A549 (cell line): Measurements from ENCODE around the gene SREBF1.

Source experiments
- CHD2 ChIP-seq: fragments of 150-350 bp; IDR thresholded peaks from 2 replicates; pipeline ENCODE4 v1.6.1; 2014; ENCODE audit warnings: low read length; ENCODE audit not compliant: partially characterized antibody
- KDM1A ChIP-seq: fragments of 200-600 bp; sonication (generic); IDR thresholded peaks from 2 replicates; pipeline ENCODE4 v1.6.1; 2016; ENCODE audit warnings: low read depth, mild to moderate bottlenecking
- PHF8 ChIP-seq: fragments of 200-600 bp; sonication (generic); IDR thresholded peaks from 2 replicates; pipeline ENCODE4 v1.6.1; 2016; ENCODE audit warnings: low read depth, mild to moderate bottlenecking, antibody characterized with exemption, moderate library complexity, borderline replicate concordance
- POLR2A ChIP-seq: IDR thresholded peaks from 2 replicates; pipeline ENCODE4 v1.6.1; 2012; ENCODE audit warnings: mild to moderate bottlenecking, low read length
- POLR2AphosphoS2 ChIP-seq: conservative IDR thresholded peaks from 2 replicates; pipeline ENCODE4 v1.6.1; 2012; ENCODE audit warnings: low read length, improper control_type of control experiment, inconsistent platforms
- TF ChIP-seq, protein P1 (sequence below): fragments of >200 bp; sonication (Bioruptor Twin); formaldehyde crosslinking; IDR thresholded peaks from 3 replicates; pipeline ENCODE4 v1.5.1; 2016
- TF ChIP-seq, protein P2 (sequence below): fragments of 150-350 bp; IDR thresholded peaks from 2 replicates; pipeline ENCODE4 v1.6.1; 2014; ENCODE audit warnings: low read depth, mild to moderate bottlenecking, low read length

DNA sequence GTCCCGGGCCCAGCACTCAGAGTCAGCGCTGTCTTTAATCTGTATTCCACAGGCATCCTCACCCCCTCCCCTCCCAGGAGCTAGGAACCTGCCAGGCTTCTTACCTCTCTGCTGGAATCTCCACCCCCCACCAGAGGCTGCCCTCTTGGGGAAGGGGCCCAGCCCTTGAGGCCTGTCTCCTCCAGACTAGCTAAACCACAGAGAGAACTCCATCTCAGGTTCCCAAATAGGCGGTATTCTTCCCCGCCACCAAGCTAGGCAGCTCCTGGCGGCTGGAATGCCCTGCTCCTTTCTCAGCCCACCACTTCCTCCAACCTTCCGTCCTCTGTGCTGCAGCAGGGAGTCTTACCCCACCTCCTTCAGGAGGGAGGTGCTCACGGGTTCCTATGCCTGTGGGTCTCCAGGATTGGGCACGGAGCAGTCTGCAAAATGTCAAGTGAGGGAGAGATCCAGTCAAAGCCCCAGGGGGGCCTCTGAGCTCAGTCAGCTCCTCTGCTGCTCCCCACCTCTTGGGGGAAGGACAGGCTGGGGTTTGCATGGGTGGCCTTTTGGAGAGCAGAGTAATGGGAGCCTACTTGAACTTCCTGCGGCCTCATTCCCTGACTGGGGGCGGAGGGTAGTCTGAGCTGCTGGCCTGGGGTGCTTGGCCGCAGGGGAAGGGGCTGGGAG is 55.7 kb downstream of the SREBF1 start:
- TF ChIP-seq, protein P1, sequence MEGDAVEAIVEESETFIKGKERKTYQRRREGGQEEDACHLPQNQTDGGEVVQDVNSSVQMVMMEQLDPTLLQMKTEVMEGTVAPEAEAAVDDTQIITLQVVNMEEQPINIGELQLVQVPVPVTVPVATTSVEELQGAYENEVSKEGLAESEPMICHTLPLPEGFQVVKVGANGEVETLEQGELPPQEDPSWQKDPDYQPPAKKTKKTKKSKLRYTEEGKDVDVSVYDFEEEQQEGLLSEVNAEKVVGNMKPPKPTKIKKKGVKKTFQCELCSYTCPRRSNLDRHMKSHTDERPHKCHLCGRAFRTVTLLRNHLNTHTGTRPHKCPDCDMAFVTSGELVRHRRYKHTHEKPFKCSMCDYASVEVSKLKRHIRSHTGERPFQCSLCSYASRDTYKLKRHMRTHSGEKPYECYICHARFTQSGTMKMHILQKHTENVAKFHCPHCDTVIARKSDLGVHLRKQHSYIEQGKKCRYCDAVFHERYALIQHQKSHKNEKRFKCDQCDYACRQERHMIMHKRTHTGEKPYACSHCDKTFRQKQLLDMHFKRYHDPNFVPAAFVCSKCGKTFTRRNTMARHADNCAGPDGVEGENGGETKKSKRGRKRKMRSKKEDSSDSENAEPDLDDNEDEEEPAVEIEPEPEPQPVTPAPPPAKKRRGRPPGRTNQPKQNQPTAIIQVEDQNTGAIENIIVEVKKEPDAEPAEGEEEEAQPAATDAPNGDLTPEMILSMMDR: no peak
- TF ChIP-seq POLR2A: no peak
- TF ChIP-seq, protein P2, sequence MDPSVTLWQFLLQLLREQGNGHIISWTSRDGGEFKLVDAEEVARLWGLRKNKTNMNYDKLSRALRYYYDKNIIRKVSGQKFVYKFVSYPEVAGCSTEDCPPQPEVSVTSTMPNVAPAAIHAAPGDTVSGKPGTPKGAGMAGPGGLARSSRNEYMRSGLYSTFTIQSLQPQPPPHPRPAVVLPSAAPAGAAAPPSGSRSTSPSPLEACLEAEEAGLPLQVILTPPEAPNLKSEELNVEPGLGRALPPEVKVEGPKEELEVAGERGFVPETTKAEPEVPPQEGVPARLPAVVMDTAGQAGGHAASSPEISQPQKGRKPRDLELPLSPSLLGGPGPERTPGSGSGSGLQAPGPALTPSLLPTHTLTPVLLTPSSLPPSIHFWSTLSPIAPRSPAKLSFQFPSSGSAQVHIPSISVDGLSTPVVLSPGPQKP: no peak
- no peak for TF ChIP-seq CHD2
- TF ChIP-seq PHF8: no peak
- no peak for TF ChIP-seq POLR2AphosphoS2
- TF ChIP-seq KDM1A: no peak
